HepG2 (cell line): Measurements from ENCODE around the gene SDK1. TPM values are rescaled to one million over a fixed set of nuclear protein-coding genes. Genes with fewer than 3 reads are reported as not detected.

ENCODE experiments used
- ATAC-seq: fragments of 200-7000 bp; cut with Tn5 transposase; 3 replicates; pipeline ENCODE4 v1.9.1; 2020; ENCODE audit warnings: mild to moderate bottlenecking, moderate library complexity
- BruUV-seq: library from RNA; stranded (reverse); fragments of 400-500 nt; replicated peaks from 2 replicates; lab custom pipeline; 2021; lab: Mats Ljungman, UMichigan
- CTCF ChIA-PET: fragments of 300-600 bp; formaldehyde crosslinking; extraction: SDS; loops from one replicate; lab custom pipeline; 2021; ENCODE audit warnings: low total read pairs, inconsistent platforms, low intra/inter-chr PET ratio; lab: Yijun Ruan, JAX
- POLR2A ChIA-PET: fragments of 350-600 bp; sonication (Branson Sonifier 250); formaldehyde crosslinking; loops from one replicate; lab custom pipeline; 2020; ENCODE audit warnings: antibody characterized with exemption, inconsistent platforms; lab: Yijun Ruan, JAX
- DNase-seq: peaks from one replicate; pipeline ENCODE4 v3.0.0-alpha.2; 2015; ENCODE audit warnings: low spot score
- FAIRE-seq: peaks from 3 replicates; lab custom pipeline; 2011; peaks lifted over from hg19 to GRCh38; lab: Jason Lieb, UNC
- H2AFZ ChIP-seq: one replicate; pipeline ENCODE4 v1.6.1; 2011; ENCODE audit warnings: low read length, inconsistent platforms
- H3K27ac ChIP-seq: fragments of 300-600 bp; 3 replicates; pipeline ENCODE4 v1.8.0; 2011; ENCODE audit warnings: mixed run types, mild to moderate bottlenecking, mixed read lengths, low read length, inconsistent platforms; ENCODE audit not compliant: insufficient read depth; ENCODE audit errors: extremely low read length
- H3K27me3 ChIP-seq, 2 experiments: fragments of 200-600 bp in 1 of 2; 2 replicates in 1 of 2; 3 replicates in 1 of 2; pipeline versions ENCODE4 v1.6.0 to v1.8.0; 2011; ENCODE audit warnings: low read length in 2 of 2, mild to moderate bottlenecking in 2 of 2, moderate library complexity in 2 of 2, inconsistent platforms in 1 of 2; ENCODE audit not compliant: insufficient read depth in 2 of 2, control insufficient read depth in 1 of 2
- H3K36me3 ChIP-seq, 2 experiments: fragments of 200-600 bp in 1 of 2; replicated peaks in 1 of 2; 2 replicates in 1 of 2; 3 replicates in 1 of 2; pipeline versions ENCODE4 v1.5.1 to v1.8.0; 2011; ENCODE audit warnings: low read length in 2 of 2, inconsistent platforms in 1 of 2; ENCODE audit not compliant: insufficient read depth in 2 of 2, control insufficient read depth in 1 of 2
- H3K4me1 ChIP-seq: 2 replicates; pipeline ENCODE4 v1.5.1; 2012; ENCODE audit warnings: low read length, inconsistent platforms; ENCODE audit not compliant: insufficient read depth
- H3K4me2 ChIP-seq: 2 replicates; pipeline ENCODE4 v1.6.0; 2011; ENCODE audit warnings: low read depth, low read length, inconsistent platforms
- H3K4me3 ChIP-seq, 3 experiments: fragments of 200-600 bp in 1 of 3; sonication (generic), shearing (Covaris generic) in 1 of 3; replicated peaks in 1 of 3; 2 replicates each; pipeline ENCODE4 v1.5.1; 2011 to 2016; ENCODE audit warnings: low read length in 3 of 3, inconsistent platforms in 2 of 3, low read depth in 2 of 3, mild to moderate bottlenecking in 2 of 3, control low read depth in 1 of 3, mixed read lengths in 1 of 3; ENCODE audit not compliant: insufficient read depth in 1 of 3
- H3K79me2 ChIP-seq: one replicate; pipeline ENCODE4 v1.6.1; 2011; ENCODE audit warnings: low read length, inconsistent platforms; ENCODE audit not compliant: insufficient read depth
- H3K9ac ChIP-seq: 2 replicates; pipeline ENCODE4 v1.6.0; 2011; ENCODE audit warnings: mild to moderate bottlenecking, low read depth, low read length, inconsistent platforms; ENCODE audit not compliant: insufficient read depth
- H3K9me3 ChIP-seq: 2 replicates; pipeline ENCODE4 v1.5.1; 2012; ENCODE audit warnings: mild to moderate bottlenecking, low read length
- H4K20me1 ChIP-seq: 2 replicates; pipeline ENCODE4 v1.6.0; 2011; ENCODE audit warnings: inconsistent platforms, mild to moderate bottlenecking, low read length, moderate library complexity; ENCODE audit not compliant: insufficient read depth
- ARNT ChIP-seq: fragments of 450-650 bp; IDR thresholded peaks from 2 replicates; pipeline ENCODE4 v1.6.1; 2017
- POLR2G ChIP-seq: fragments of 200-400 bp; formaldehyde crosslinking; IDR thresholded peaks from 2 replicates; pipeline ENCODE4 v1.6.1; 2018; ENCODE audit warnings: mild to moderate bottlenecking, low read depth, low read length, moderate library complexity
- SKIL ChIP-seq: sonication (generic); formaldehyde crosslinking; IDR thresholded peaks from 2 replicates; pipeline ENCODE4 v1.8.0; 2022; ENCODE audit warnings: missing genetic modification reagents, mild to moderate bottlenecking, moderate library complexity, borderline replicate concordance
- STAG1 ChIP-seq: sonication (generic); formaldehyde crosslinking; IDR thresholded peaks from 2 replicates; pipeline ENCODE4 v1.4.0; 2020; ENCODE audit warnings: missing genetic modification reagents
- ZFP41 ChIP-seq: sonication (generic); formaldehyde crosslinking; IDR thresholded peaks from 2 replicates; pipeline ENCODE4 v1.4.0; 2020; ENCODE audit warnings: mild to moderate bottlenecking, missing genetic modification reagents, borderline replicate concordance
- ZNF121 ChIP-seq: sonication (generic); formaldehyde crosslinking; IDR thresholded peaks from 2 replicates; pipeline ENCODE4 v1.5.0; 2020; ENCODE audit warnings: mild to moderate bottlenecking, missing genetic modification reagents
- ZNF20 ChIP-seq: sonication (generic); formaldehyde crosslinking; IDR thresholded peaks from 2 replicates; pipeline ENCODE4 v1.4.0; 2020; ENCODE audit warnings: mild to moderate bottlenecking, moderate library complexity, missing genetic modification reagents
- ZNF639 ChIP-seq: conservative IDR thresholded peaks from 2 replicates; pipeline ENCODE4 v1.6.1; 2018; ENCODE audit warnings: missing genetic modification reagents
- WGBS: methylation state at CpG from one replicate; pipeline ENCODE4 v1.1.6; 2017; ENCODE audit warnings: low lambda C conversion rate; 5-methylcytosine and 5-hydroxymethylcytosine counted together
- in situ Hi-C: cut with HindIII; loops from 2 replicates; pipeline ENCODE4 v1.10.0; 2017; ENCODE audit warnings: low pct_unique_long_range_greater_than_20kb; ENCODE audit not compliant: extremely low pct_ligation_motif_present
- intact Hi-C: fragments of 100-400 bp; cut with micrococcal nuclease; formaldehyde crosslinking; loops from one replicate; pipeline ENCODE4 v1.10.0; 2022; ENCODE audit not compliant: unreplicated experiment
- polyA plus RNA-seq, 8 experiments: library from polyadenylated mRNA; depleted of rRNA in 3 of 8; stranded (reverse) in 7 of 8; unstranded in 1 of 8; fragments of >200 nt; fragmentation: Illumina TruSeq in 4 of 8; extraction: Trizol in 4 of 8; gene quantifications; 2 replicates each; pipeline versions ENCODE4 v1.2.1 to v1.2.3, GENCODE V29; 2011 to 2016; ENCODE audit warnings: low read depth in 4 of 8, missing spikeins in 1 of 8, mixed read lengths in 1 of 8; ENCODE audit not compliant: insufficient read depth in 1 of 8
- total RNA-seq, 5 experiments: library from RNA; depleted of rRNA; stranded (reverse); fragments of >200 nt; fragmentation: Illumina TruSeq; extraction: Trizol; gene quantifications; 2 replicates each; pipeline ENCODE4 v1.2.3, GENCODE V29; 2016; ENCODE audit warnings: low read depth in 1 of 5

Gene SDK1
- total and polyA plus RNA-seq, 2 of the 13 experiments (the other 11 are each of a cell fraction or from before 2014, with no cell fraction given): 0.35 to 2.4 TPM

DNA sequence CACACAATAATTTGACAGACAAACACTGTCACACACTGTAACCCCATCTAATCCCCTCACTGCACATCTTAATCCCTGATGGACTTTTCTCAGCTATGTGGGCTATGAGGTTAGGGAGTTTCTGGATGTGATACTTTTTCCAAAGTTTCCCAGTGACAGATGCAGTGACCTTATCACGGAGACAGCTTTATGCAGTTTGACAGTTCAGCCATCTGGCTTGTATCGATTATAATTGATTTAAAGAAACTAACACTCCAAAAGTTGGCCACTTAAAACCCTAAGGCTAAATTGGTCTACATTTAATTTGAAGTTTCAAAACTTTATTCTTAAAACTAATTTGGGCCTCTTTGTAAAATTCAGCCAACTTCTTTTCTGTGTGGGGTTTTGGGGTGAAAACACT is 196.7 kb downstream of the SDK1 start:
- Histone ChIP-seq H4K20me1 (no peaks in the 10 kb centered on the region), H2AFZ (no peak overlapping the region), H3K27ac (no peak overlapping the region)
- CTCF ChIA-PET: no interaction called here
- in situ Hi-C loops: no loop called here
- TF ChIP-seq SKIL (CRISPR knock-in tag) (no peak), ZNF121 (CRISPR knock-in tag) (no peak), ZFP41 (no peak), ZNF639 (CRISPR knock-in tag) (no peak)
- TF ChIP-seq, all 625 proteins: peak for 0
- H3K27me3 ChIP-seq: no peaks in the 10 kb centered on the region
- H3K36me3 ChIP-seq: no peaks in the 10 kb centered on the region
- H3K9me3 ChIP-seq: peaks cover 14% of the 10 kb centered on the region; the same call in 1 of the 2 replicates
- POLR2A ChIA-PET: no interaction called here
- no peak for FAIRE-seq
- BruUV-seq: no TSS peak
- no peak overlapping the region for H3K9ac ChIP-seq
- ATAC-seq: no peak
- H3K4me2 ChIP-seq: no peak overlapping the region
- WGBS: 87% methylated on average over 2 of the region's 2 CpGs
- no peak for DNase-seq
- intact Hi-C loops: no loop called here
- H3K79me2 ChIP-seq: no peaks in the 10 kb centered on the region
- H3K4me1 ChIP-seq: peaks cover 9% of the 10 kb centered on the region; the same call in 1 of the 2 replicates
- H3K4me3 ChIP-seq: no peak overlapping the region

- FAIRE-seq: no peak
- Histone ChIP-seq H3K9ac (no peak overlapping the region), H3K27me3 (no peaks in the 10 kb centered on the region), H4K20me1 (no peaks in the 10 kb centered on the region), H3K36me3 (no peaks in the 10 kb centered on the region), H3K9me3 (peaks cover 14% of the 10 kb centered on the region; the same call in 1 of the 2 replicates), H3K4me3 (no peak overlapping the region), H3K4me2 (no peak overlapping the region), H3K27ac (no peak overlapping the region), H3K79me2 (no peaks in the 10 kb centered on the region), H2AFZ (no peak overlapping the region), H3K4me1 (no peaks in the 10 kb centered on the region)
- no peak for TF ChIP-seq ARNT
- TF ChIP-seq STAG1: no peak
- no peak for TF ChIP-seq POLR2G
- TF ChIP-seq ZNF20 (CRISPR knock-in tag): no peak
- POLR2A ChIA-PET: no interaction called here
- ATAC-seq: no peak
- intact Hi-C loops (no loop called here), in situ Hi-C loops (no loop called here)
- no peak for DNase-seq
- BruUV-seq: no TSS peak
- CTCF ChIA-PET: no interaction called here
Observed at GRCh38 chr7:3501671-3502070, 200.6 kb downstream of the SDK1 start.
